Trophoblast cell (in vitro differentiated cells and primary cell): Measurements from ENCODE around the gene TNFRSF12A.

ENCODE experiments used
- DNase-seq, 2 donors: peaks; one replicate each; pipeline ENCODE4 v3.0.0-alpha.2; 2016
- H2AFZ ChIP-seq: 2 replicates; pipeline ENCODE4 v1.6.1; 2013; ENCODE audit warnings: low read length, moderate library complexity, mild to moderate bottlenecking; ENCODE audit not compliant: insufficient read depth, poor library complexity
- H2AK5ac ChIP-seq: 2 replicates; pipeline ENCODE4 v1.6.1; 2013; ENCODE audit warnings: mild to moderate bottlenecking, low read length
- H2BK120ac ChIP-seq: 2 replicates; pipeline ENCODE4 v1.6.1; 2013; ENCODE audit warnings: low read length, mild to moderate bottlenecking, moderate library complexity; ENCODE audit not compliant: insufficient read depth, poor library complexity
- H2BK12ac ChIP-seq: 2 replicates; pipeline ENCODE4 v1.6.1; 2013; ENCODE audit warnings: mild to moderate bottlenecking, low read length, moderate library complexity
- H2BK5ac ChIP-seq: 2 replicates; pipeline ENCODE4 v1.6.1; 2013; ENCODE audit warnings: low read length, low read depth, moderate library complexity, mild to moderate bottlenecking; ENCODE audit not compliant: poor library complexity
- H3K14ac ChIP-seq: 2 replicates; pipeline ENCODE4 v1.6.1; 2013; ENCODE audit warnings: mild to moderate bottlenecking, low read length
- H3K18ac ChIP-seq: 2 replicates; pipeline ENCODE4 v1.6.1; 2013; ENCODE audit warnings: mild to moderate bottlenecking, low read length
- H3K23ac ChIP-seq: 2 replicates; pipeline ENCODE4 v1.6.1; 2013; ENCODE audit warnings: low read length
- H3K27ac ChIP-seq: 2 replicates; pipeline ENCODE4 v1.5.1; 2013; ENCODE audit warnings: low read depth, mild to moderate bottlenecking, inconsistent platforms, low read length, moderate library complexity
- H3K27me3 ChIP-seq: 2 replicates; pipeline ENCODE4 v1.6.1; 2013; ENCODE audit warnings: inconsistent platforms, mild to moderate bottlenecking, low read length, moderate library complexity; ENCODE audit not compliant: insufficient read depth
- H3K36me3 ChIP-seq, 2 experiments: 1 replicate in 1 of 2; 2 replicates in 1 of 2; pipeline ENCODE4 v1.6.1; 2013; ENCODE audit warnings: low read length in 2 of 2, mild to moderate bottlenecking in 2 of 2, moderate library complexity in 1 of 2; ENCODE audit not compliant: insufficient read depth in 2 of 2, control insufficient read depth in 1 of 2
- H3K4ac ChIP-seq: 2 replicates; pipeline ENCODE4 v1.6.1; 2013; ENCODE audit warnings: low read depth, mild to moderate bottlenecking, low read length, moderate library complexity
- H3K4me1 ChIP-seq, 2 experiments: 1 replicate in 1 of 2; 2 replicates in 1 of 2; pipeline ENCODE4 v1.6.1; 2013; ENCODE audit warnings: low read length in 2 of 2, mild to moderate bottlenecking in 2 of 2, moderate library complexity in 1 of 2; ENCODE audit not compliant: insufficient read depth in 2 of 2, control insufficient read depth in 1 of 2
- H3K4me2 ChIP-seq: 2 replicates; pipeline ENCODE4 v1.6.1; 2013; ENCODE audit warnings: inconsistent platforms, mild to moderate bottlenecking, low read length, moderate library complexity
- H3K4me3 ChIP-seq: 2 replicates; pipeline ENCODE4 v1.5.1; 2013; ENCODE audit warnings: mild to moderate bottlenecking, low read depth, low read length, inconsistent platforms
- H3K79me1 ChIP-seq: one replicate; pipeline ENCODE4 v1.6.1; 2013; ENCODE audit warnings: low read length
- H3K79me2 ChIP-seq: 2 replicates; pipeline ENCODE4 v1.6.1; 2013; ENCODE audit warnings: low read length, mild to moderate bottlenecking; ENCODE audit not compliant: control insufficient read depth, insufficient read depth, poor library complexity
- H3K9ac ChIP-seq: 2 replicates; pipeline ENCODE4 v1.6.1; 2013; ENCODE audit warnings: mild to moderate bottlenecking, low read length
- H3K9me3 ChIP-seq: 2 replicates; pipeline ENCODE4 v1.6.1; 2013; ENCODE audit warnings: low read depth, mild to moderate bottlenecking, control low read depth, inconsistent platforms, low read length; ENCODE audit not compliant: insufficient read depth
- H4K12ac ChIP-seq: 2 replicates; pipeline ENCODE4 v1.6.1; 2013; ENCODE audit warnings: low read depth, mild to moderate bottlenecking, low read length, moderate library complexity
- H4K8ac ChIP-seq: 2 replicates; pipeline ENCODE4 v1.6.1; 2013; ENCODE audit warnings: low read depth, mild to moderate bottlenecking, low read length, moderate library complexity
- H4K91ac ChIP-seq: one replicate; pipeline ENCODE4 v1.6.1; 2013; ENCODE audit warnings: low read depth, mild to moderate bottlenecking, low read length, moderate library complexity
- WGBS: extraction: QIAGEN DNeasy Blood & Tissue Kit; methylation state at CpG from one replicate; pipeline ENCODE4 v1.1.7; 2013; ENCODE audit warnings: missing lambda C conversion rate; ENCODE audit not compliant: insufficient read length, insufficient coverage; ENCODE audit errors: extremely low coverage; 5-methylcytosine and 5-hydroxymethylcytosine counted together

TNFRSF12A gene

DNA sequence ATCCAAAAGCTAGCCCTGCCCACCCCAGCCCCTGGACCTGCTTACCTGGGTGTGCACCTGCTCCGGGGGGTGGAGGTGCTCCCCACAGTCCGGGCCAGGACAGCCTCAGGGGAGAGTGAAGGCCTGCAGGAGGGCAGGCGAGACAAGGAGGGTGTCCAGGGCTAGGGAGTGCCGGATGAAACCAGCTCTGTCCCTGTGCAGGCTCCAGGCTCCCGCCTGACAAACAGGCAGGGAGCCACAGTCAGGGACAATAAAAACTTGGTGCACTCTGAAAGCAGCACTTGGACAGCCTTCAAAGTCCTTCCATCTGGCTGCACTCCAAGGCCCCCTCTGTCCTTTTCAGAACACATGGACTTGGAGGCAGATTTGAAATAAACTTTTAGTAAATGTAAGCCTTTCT, 47.1 kb upstream of the TNFRSF12A start:
- H3K4ac ChIP-seq = no peak overlapping the region
- H3K18ac ChIP-seq = no peak overlapping the region
- no peak overlapping the region for H3K4me2 ChIP-seq
- H4K91ac ChIP-seq = no peak overlapping the region
- H2AFZ ChIP-seq = no peak overlapping the region
- H2BK12ac ChIP-seq = no peak overlapping the region
- no CpG with 5 or more reads among the region's 5 CpGs for WGBS
- no peak overlapping the region for H2BK120ac ChIP-seq
- no peak overlapping the region for H4K12ac ChIP-seq
- no peak overlapping the region for H3K14ac ChIP-seq
- no peak for DNase-seq
- H3K79me1 ChIP-seq = peaks cover 5% of the 10 kb centered on the region
- no peak overlapping the region for H4K8ac ChIP-seq
- no peak overlapping the region for H3K4me3 ChIP-seq
- H3K9ac ChIP-seq = no peak overlapping the region
- H3K36me3 ChIP-seq = peaks cover 55 to 62% of the 10 kb centered on the region in 2 experiments
- H2AK5ac ChIP-seq = no peak overlapping the region
- peaks cover 12 to 20% of the 10 kb centered on the region in 2 experiments for H3K4me1 ChIP-seq
- no peak overlapping the region for H3K27ac ChIP-seq
- peaks cover 2% of the 10 kb centered on the region for H3K79me2 ChIP-seq
- H2BK5ac ChIP-seq = no peak overlapping the region
- H3K9me3 ChIP-seq = no peaks in the 10 kb centered on the region
- no peaks in the 10 kb centered on the region for H3K27me3 ChIP-seq
- no peak overlapping the region for H3K23ac ChIP-seq

GRCh38 chr16:2973605-2974318, 46.4 kb upstream of the TNFRSF12A start:
- no CpG with 5 or more reads among the region's 17 CpGs for WGBS
- H3K4me2 ChIP-seq = no peak overlapping the region

GRCh38 chr16:2974319-2975056, 45.7 kb upstream of the TNFRSF12A start:
- Histone ChIP-seq H3K27me3 (no peaks in the 10 kb centered on the region), H3K4me1 (peaks cover 10 to 18% of the 10 kb centered on the region in 2 experiments), H4K12ac (no peak overlapping the region), H3K23ac (no peak overlapping the region), H3K9me3 (no peaks in the 10 kb centered on the region), H3K18ac (no peak overlapping the region), H3K14ac (no peak overlapping the region), H4K91ac (no peak overlapping the region), H2AK5ac (no peak overlapping the region), H2BK5ac (no peak overlapping the region), H2BK120ac (no peak overlapping the region), H3K36me3 (peaks cover 55 to 64% of the 10 kb centered on the region in 2 experiments), H3K79me2 (peaks cover 1% of the 10 kb centered on the region), H3K27ac (no peak overlapping the region), H3K79me1 (peaks cover 4% of the 10 kb centered on the region), H4K8ac (no peak overlapping the region), H2AFZ (no peak overlapping the region), H3K9ac (no peak overlapping the region), H3K4ac (no peak overlapping the region), H2BK12ac (no peak overlapping the region), H3K4me2 (no peak overlapping the region), H3K4me3 (no peak overlapping the region)
- no peak for DNase-seq
- no CpG with 5 or more reads among the region's 15 CpGs for WGBS

More at GRCh38 chr16:2973605-2974318, 46.4 kb upstream of the TNFRSF12A start:
- Histone ChIP-seq H3K4ac (no peak overlapping the region), H3K79me2 (peaks cover 2% of the 10 kb centered on the region), H4K91ac (no peak overlapping the region), H2AK5ac (no peak overlapping the region), H3K4me1 (peaks cover 9 to 16% of the 10 kb centered on the region in 2 experiments), H3K9me3 (no peaks in the 10 kb centered on the region), H3K23ac (no peak overlapping the region), H3K36me3 (peaks cover 55 to 64% of the 10 kb centered on the region in 2 experiments), H4K8ac (no peak overlapping the region), H3K14ac (no peak overlapping the region), H3K9ac (no peak overlapping the region), H2AFZ (no peak overlapping the region), H4K12ac (no peak overlapping the region), H2BK12ac (no peak overlapping the region), H3K18ac (no peak overlapping the region), H2BK120ac (no peak overlapping the region), H2BK5ac (no peak overlapping the region), H3K4me3 (no peak overlapping the region), H3K27me3 (no peaks in the 10 kb centered on the region), H3K79me1 (peaks cover 5% of the 10 kb centered on the region), H3K27ac (no peak overlapping the region)
- no peak for DNase-seq

DNA sequence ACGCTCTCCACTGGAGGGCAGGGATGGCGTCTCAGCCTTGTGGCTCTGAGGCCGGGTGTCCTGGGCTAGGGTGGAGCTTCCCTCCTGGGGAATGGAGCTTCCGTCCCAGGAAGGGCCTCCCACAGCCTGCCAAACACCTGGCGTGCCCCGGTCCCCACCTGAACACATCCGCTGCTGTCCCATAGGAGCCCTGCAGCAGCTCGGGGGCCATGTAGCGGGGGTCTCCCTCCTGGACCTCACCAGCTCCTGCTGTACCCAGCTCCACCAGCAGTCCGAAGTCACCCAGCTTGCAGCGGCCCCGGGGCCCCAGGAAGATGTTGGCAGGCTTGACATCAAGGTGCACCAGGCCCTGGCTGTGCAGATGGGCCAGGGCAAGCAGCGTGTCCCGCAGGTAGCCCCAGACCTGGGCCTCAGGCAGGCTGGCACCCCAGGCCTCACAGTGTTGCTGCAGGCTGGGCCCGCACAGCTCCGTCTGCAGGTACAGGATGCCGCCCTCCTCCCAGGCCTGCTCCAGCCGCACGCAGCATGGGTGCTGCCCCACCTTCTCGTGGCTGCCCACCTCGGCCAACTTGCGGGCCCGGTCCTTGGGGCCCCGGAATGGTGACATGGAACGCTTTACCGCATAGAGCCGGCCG, 44.9 kb upstream of the TNFRSF12A start:
- Histone ChIP-seq H3K4me2 (no peak overlapping the region), H3K14ac (no peak overlapping the region), H3K27me3 (no peaks in the 10 kb centered on the region), H3K36me3 (peaks cover 55 to 64% of the 10 kb centered on the region in 2 experiments), H4K12ac (no peak overlapping the region), H2AK5ac (no peak overlapping the region), H3K79me2 (peaks cover 7% of the 10 kb centered on the region), H2BK120ac (no peak overlapping the region), H2AFZ (no peak overlapping the region), H4K8ac (no peak overlapping the region), H3K79me1 (peaks cover 6% of the 10 kb centered on the region), H3K23ac (no peak overlapping the region), H3K9ac (no peak overlapping the region), H3K9me3 (no peaks in the 10 kb centered on the region), H3K18ac (no peak overlapping the region), H3K4me3 (no peak overlapping the region), H3K4ac (no peak overlapping the region), H2BK5ac (no peak overlapping the region), H4K91ac (no peak overlapping the region), H2BK12ac (no peak overlapping the region), H3K4me1 (peaks cover 9 to 15% of the 10 kb centered on the region in 2 experiments), H3K27ac (no peak overlapping the region)
- no peak for DNase-seq
- WGBS = no CpG with 5 or more reads among the region's 28 CpGs
